NCI-H82 treated with DMSO at 0.1 percent for 48 hours (cell line): Measurements from ENCODE around the gene RHOU.
A peak's percentile ranks its signal among the peaks of the same experiment; 100 is the strongest.
"Not testable (repeated sequence)": the region's sequence is repeated elsewhere in the genome, so short reads cannot be mapped to it uniquely, and the experiment has no call there.

Source experiments
- DNase-seq: peaks from one replicate; lab custom pipeline; 2025; ENCODE audit not compliant: unreplicated experiment; lab: John Stamatoyannopoulos, UW

The RHOU gene

GRCh38 chr1:228755800-228756199 is 20.5 kb downstream of the RHOU start:
- DNase-seq = no peak

DNA sequence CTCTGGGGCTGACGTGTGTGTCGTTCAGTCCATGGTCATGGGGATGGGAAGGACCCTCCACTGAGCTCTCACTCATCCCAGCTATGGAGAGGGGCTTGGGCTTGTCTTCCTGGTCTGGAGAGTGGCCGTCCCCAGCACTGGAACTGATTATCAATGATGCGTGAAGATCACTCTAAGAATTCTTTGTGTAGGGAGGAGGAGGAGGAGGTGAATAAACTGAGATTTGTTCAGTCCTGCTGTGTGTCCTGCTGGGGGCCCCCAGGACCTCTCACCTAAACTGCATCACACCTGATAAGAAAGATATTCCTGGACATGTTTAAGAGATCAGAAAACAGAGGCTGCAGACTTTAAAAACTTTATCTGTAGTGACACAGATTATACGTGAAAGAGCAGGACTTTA is 21.2 kb downstream of the RHOU start:
- DNase-seq = no peak

GRCh38 chr1:228758447-228758846 is 23.2 kb downstream of the RHOU start:
- no peak for DNase-seq

- no peak for DNase-seq
Measured at GRCh38 chr1:228760979-228761378, 25.7 kb downstream of the RHOU start.

DNA sequence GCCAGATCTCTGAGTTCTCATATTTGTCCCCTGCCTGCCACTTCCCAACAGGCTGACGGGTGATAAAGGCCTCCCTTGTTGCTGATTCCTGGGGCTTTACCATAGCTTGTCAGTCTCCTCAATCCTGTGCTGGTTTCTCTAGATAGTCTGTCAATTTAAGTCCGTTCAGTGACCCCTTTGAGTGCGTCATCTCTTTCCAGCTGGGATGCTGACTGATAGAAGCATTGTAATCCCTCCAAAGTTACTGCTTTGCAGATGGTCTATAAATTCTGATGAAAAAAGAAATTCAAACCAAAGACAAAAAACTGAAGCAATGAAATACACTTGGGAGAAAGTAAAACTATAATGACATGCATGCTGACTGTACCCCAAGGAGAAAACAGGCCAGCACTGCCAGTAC is 28.3 kb downstream of the RHOU start:
- DNase-seq = no peak

GRCh38 chr1:228765168-228765946 is 30.1 kb downstream of the RHOU start:
- no peak for DNase-seq

- DNase-seq = no peak
Measured at GRCh38 chr1:228766788-228767187, 31.5 kb downstream of the RHOU start.

DNA sequence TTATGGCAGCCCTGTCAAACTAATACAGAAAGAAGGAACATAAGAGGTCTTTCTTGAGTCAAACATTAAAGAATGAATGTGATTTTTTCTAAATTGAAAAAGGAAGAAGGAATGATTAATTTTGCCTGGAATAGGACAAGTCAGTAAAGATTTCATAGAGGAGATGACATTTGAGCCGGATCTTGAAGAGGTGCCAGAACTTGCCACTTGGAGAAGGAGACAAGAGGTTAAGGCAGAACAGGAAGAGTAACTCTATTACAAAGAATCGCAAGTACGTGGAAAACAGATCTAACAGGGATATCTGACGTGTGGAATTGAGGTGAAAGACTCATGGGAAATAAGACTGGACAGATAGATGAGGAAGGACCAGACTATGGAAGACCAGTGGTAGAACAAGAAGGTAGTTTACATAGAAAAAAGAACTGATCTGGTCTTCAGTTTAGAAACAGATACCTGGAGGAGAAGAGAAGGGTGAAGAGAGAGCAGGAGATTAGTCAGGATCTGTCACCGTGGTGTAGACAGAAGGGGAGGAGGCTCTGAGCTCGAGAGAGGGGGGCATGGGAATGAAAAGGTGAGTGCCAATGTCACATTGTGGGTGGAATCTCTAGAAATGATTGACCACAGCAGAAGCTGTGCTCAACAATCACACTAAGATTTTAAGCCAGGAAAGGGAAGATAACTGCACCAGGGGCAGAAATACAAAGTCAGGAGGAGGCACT is 32.5 kb downstream of the RHOU start:
- DNase-seq = peak; percentile 21

- DNase-seq = no peak
Measured at GRCh38 chr1:228768355-228769000, 33.2 kb downstream of the RHOU start.

DNA sequence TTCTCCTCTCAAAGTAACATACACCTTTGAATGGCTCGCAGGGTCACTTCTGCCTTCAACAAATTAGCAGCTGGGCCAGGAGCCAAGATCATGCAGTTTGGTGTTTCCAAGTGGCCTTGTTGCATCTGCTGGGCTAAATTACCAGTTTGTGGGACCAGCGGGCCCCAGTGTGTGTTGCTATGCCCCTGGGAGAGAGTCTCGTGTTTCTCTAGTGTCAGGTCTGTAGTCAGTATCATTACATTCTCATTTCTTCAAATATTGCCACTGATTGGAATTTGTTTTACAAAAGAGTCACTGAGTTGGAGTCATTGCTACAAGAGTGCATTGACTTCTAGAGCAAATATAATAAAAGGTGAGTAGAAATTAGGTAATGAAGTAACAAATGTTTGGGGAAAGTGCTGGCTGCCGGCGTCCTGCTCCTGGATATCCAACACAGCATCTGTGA is 35.5 kb downstream of the RHOU start:
- DNase-seq = no peak

- no peak for DNase-seq
Measured at GRCh38 chr1:228772516-228773212, 37.4 kb downstream of the RHOU start.

- DNase-seq = not testable (repeated sequence)
Measured at GRCh38 chr1:228775946-228776345, 40.7 kb downstream of the RHOU start.

DNA sequence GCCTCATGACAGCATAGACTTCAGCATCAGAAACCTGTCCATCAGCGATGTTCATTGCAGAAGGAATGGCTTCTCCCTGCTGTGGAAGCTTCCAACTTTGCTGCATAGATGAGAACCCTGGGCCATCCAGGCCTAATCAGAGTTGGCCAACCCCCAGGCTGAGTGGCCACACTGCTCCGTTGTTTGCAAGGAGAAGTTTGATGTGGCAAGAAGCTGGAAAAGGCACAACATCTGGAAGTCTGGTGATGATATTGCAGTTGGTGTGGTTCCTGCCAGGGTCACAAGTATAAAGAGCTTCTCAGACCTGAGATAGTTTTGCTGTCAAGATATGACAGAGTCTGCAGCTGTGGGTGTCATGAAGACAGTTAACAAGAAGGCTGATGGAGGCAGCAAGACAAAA is 41.2 kb downstream of the RHOU start:
- no peak for DNase-seq

- DNase-seq = no peak
Measured at GRCh38 chr1:228777236-228777635, 42.0 kb downstream of the RHOU start.

DNA sequence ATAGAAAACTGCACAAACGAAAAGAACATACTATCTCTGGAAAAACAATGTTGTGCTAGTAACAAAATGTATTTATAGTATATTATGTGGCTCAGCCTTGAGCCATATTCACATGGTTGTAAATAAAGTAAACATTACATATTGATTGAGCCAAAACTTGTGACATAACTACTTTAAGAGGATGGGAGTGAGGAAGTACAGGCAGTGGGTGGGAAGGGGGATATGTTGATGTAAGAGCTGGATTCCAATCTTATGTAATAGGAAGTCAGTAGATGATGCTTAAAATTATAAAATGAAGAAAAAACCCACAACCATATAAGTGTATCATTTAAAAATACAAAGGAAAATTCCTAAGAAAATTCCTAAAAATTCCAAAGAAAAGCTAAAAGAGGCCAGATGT is 42.7 kb downstream of the RHOU start:
- DNase-seq = no peak

GRCh38 chr1:228778466-228778865 is 43.2 kb downstream of the RHOU start:
- DNase-seq = no peak

DNA sequence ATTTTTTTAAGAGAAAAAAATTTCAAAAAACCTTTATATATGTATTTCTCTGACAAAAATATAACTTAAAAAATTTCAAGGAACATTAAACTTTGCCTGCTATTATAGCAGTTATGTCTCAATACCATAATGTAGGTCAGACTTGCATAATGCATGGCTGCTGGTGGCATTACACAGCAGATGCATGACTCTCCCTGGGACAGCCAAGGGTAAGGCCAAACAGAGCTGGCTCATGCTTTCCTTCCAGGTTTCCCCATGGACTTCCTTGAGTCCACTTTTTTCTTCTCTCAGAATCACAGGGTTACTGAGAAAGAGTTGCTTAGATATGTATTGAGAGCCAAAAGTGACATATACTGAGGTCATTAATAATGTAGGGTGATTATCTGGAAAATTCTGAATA is 43.7 kb downstream of the RHOU start:
- no peak for DNase-seq

GRCh38 chr1:228781161-228781808 is 46.0 kb downstream of the RHOU start:
- DNase-seq = peak; percentile 100

GRCh38 chr1:228781809-228782661 is 46.8 kb downstream of the RHOU start:
- DNase-seq = no peak
